ENCODE results near the gene CACNA2D1.

DNA sequence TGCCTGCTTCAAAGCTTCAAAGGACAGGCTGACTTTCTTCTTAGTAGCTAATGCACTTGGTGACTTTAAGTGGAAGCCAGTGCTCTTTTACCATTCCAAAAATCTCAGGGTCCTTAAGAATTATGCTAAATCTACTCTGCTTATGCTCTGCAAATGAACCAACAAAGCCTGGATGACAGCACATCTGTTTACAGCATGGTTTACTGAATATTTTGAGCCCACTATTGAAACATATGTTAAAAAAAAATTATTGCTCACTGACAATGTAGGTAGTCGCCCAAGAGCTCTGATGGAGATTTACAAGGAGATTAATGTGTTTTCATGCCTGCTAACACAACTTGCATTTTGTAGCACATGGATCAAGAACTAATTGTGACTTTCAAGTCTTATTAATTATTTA, 415.5 kb downstream of the CACNA2D1 start:
- TF ChIP-seq, protein P1, sequence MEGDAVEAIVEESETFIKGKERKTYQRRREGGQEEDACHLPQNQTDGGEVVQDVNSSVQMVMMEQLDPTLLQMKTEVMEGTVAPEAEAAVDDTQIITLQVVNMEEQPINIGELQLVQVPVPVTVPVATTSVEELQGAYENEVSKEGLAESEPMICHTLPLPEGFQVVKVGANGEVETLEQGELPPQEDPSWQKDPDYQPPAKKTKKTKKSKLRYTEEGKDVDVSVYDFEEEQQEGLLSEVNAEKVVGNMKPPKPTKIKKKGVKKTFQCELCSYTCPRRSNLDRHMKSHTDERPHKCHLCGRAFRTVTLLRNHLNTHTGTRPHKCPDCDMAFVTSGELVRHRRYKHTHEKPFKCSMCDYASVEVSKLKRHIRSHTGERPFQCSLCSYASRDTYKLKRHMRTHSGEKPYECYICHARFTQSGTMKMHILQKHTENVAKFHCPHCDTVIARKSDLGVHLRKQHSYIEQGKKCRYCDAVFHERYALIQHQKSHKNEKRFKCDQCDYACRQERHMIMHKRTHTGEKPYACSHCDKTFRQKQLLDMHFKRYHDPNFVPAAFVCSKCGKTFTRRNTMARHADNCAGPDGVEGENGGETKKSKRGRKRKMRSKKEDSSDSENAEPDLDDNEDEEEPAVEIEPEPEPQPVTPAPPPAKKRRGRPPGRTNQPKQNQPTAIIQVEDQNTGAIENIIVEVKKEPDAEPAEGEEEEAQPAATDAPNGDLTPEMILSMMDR (IDR thresholded peaks at IDR 0.05) = no peak
- TF ChIP-seq POLR2AphosphoS5 (IDR thresholded peaks at IDR 0.05; ENCODE audit: low read depth, low read length) (no peak), TCF7L2 (IDR thresholded peaks at IDR 0.05; ENCODE audit: low read depth, low read length) (no peak), SIN3A (IDR thresholded peaks at IDR 0.05; ENCODE audit: borderline replicate concordance, insufficient read depth, low read depth, low read length) (no peak)
- TF ChIP-seq, protein P2, sequence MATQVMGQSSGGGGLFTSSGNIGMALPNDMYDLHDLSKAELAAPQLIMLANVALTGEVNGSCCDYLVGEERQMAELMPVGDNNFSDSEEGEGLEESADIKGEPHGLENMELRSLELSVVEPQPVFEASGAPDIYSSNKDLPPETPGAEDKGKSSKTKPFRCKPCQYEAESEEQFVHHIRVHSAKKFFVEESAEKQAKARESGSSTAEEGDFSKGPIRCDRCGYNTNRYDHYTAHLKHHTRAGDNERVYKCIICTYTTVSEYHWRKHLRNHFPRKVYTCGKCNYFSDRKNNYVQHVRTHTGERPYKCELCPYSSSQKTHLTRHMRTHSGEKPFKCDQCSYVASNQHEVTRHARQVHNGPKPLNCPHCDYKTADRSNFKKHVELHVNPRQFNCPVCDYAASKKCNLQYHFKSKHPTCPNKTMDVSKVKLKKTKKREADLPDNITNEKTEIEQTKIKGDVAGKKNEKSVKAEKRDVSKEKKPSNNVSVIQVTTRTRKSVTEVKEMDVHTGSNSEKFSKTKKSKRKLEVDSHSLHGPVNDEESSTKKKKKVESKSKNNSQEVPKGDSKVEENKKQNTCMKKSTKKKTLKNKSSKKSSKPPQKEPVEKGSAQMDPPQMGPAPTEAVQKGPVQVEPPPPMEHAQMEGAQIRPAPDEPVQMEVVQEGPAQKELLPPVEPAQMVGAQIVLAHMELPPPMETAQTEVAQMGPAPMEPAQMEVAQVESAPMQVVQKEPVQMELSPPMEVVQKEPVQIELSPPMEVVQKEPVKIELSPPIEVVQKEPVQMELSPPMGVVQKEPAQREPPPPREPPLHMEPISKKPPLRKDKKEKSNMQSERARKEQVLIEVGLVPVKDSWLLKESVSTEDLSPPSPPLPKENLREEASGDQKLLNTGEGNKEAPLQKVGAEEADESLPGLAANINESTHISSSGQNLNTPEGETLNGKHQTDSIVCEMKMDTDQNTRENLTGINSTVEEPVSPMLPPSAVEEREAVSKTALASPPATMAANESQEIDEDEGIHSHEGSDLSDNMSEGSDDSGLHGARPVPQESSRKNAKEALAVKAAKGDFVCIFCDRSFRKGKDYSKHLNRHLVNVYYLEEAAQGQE (IDR thresholded peaks at IDR 0.05; ENCODE audit: insufficient read depth in 1 of 2, low read depth in 2 of 2, low read length in 1 of 2) = no peak
